Stimulated activated CD4-positive, alpha-beta T cell treated with anti-CD3 and anti-CD28 coated beads, TNF-alpha, amount 100 ng/mL, for 1 hour (primary cell): ENCODE measurements around the gene ZNF280C.
"Not testable (repeated sequence)": the region's sequence is repeated elsewhere in the genome, so short reads cannot be mapped to it uniquely, and the experiment has no call there.

Experiments used
- DNase-seq, 3 donors: peaks; one replicate each; pipeline ENCODE4 v3.0.0-alpha.2; 2020; ENCODE audit warnings: low read depth in 3 of 3, low spot score in 1 of 3

ZNF280C gene, protein sequence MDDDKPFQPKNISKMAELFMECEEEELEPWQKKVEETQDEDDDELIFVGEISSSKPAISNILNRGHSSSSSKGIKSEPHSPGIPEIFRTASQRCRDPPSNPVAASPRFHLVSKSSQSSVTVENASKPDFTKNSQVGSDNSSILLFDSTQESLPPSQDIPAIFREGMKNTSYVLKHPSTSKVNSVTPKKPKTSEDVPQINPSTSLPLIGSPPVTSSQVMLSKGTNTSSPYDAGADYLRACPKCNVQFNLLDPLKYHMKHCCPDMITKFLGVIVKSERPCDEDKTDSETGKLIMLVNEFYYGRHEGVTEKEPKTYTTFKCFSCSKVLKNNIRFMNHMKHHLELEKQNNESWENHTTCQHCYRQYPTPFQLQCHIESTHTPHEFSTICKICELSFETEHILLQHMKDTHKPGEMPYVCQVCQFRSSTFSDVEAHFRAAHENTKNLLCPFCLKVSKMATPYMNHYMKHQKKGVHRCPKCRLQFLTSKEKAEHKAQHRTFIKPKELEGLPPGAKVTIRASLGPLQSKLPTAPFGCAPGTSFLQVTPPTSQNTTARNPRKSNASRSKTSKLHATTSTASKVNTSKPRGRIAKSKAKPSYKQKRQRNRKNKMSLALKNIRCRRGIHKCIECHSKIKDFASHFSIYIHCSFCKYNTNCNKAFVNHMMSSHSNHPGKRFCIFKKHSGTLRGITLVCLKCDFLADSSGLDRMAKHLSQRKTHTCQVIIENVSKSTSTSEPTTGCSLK

DNA sequence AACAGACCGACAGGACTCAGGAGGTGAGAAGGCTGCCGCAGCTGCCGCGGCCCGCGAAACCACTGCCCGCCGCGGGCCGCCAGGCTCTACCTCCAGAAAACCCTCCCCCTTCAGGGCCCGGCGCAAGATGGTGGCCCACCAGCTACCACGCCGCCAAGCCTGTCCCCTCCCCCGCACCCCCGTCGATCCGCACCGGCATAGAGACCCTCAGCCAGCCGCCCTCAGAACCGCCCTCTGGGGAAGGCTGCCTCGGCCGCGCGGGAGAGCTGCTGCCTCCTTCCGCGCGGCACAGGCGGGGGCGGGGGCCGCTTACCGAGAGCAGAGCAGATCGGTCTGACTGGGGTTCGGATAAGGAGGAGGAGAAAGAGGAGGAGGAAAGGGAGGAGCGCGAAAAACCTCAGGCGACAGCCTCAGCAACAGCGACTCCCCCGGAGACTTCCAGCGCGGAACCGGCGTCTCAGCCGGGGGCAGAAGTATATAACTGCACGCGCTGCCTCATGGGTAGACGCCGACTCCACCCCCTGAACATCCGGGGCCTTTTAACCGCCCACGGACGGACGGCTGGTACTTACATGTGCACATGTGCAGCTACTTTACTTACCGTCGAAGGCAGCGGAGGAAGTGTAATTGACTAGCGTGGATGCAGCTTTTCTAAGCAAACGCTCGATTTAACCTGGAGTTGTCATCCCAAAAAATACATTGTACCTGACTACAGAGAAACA is at the start of gene ZNF280C:
ZNF280C (minus strand) TSS at position 451 of the 722 bp plus-strand sequence. CDS start 8,450 bp downstream, outside the sequence.
- DNase-seq, result peak; percentile 66 to 85 (median 82)

DNA sequence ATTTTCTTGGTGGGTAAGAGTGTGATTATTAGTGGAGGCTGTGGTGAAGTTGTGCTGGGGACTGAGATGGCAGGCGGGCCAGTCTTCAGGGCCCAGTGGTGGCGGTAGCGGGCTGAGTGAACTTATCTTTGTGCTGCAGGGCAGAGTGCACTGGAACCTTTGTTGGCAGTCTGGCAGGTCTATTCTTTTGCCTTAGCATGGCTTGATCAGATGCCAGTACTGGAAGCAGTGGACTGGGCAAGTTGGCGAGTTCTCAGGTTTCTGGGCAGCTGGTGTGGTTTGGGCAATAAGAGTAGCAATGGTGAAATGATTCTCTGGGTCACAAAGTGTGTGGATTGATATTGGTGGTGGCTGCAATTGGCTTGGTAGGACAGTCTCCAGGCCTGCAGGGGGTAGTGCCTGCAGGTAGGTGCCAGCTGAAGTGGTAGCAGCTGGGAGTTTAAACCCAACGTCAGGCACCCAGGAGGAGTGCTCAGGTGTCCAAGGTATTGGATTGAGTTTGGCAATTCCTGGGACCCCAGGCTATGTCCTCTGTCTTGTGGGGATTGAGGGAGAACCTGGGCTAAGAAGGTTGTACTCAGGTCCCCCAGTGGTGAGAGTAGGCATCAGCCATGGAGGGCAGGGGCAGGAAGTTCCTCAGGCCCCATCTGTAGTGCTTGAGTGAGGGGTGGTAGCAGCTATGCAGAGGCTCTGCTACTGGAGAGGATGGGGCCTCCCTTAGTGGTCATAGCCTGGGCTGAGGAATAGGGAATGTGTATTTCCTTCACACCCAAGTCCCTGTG is 36.1 kb upstream of the ZNF280C start:
- DNase-seq, result no peak

DNA sequence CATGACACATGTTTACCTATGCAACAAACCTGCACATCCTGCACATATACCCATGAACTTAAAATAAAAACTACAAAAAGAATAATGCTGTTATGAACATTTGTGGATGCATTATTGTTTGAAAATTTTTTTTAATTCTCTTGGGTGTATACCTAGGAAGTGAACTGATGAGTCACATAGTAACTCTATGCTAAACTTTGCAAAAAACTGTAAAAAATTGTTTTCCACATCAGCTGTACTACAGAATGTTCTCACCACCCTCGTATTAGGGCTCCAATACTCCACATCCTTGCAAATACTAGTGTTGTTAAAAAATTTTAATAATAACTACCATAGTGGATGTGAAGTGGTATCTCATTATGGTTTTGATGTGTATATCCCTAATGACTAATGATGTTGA is 33.3 kb upstream of the ZNF280C start:
- no peak for DNase-seq

DNA sequence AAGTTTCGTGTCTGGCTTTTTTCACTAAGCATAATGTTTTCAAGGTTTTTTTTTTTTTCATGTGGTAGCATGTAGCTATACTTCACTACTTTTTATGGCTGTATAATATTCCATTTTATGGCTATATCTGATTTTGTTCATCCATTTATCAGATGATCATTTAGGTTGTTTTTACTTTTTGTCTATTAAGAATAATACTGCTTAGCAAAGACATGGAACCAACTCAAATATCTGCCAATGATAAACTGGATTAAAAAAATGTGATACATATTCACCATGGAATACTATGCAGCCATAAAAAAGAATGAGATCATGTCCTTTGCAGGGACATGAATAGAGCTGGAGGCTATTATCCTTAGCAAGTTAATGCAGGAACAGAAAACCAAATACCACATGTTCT is 32.7 kb upstream of the ZNF280C start:
- no peak for DNase-seq

DNA sequence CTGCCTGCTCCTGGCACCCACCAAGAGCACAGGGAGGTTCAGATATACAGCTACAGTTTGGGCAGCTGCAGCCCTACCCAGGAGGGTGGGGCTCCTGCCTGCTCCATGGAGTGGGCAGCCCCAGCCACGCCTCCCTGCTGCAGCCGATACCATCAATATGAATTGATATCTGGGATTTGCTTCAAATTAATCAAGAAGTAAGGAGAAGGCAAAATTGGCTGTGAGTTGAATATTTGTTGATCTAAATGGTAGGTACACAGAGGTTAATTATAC is 31.2 kb upstream of the ZNF280C start:
- DNase-seq, result no peak

DNA sequence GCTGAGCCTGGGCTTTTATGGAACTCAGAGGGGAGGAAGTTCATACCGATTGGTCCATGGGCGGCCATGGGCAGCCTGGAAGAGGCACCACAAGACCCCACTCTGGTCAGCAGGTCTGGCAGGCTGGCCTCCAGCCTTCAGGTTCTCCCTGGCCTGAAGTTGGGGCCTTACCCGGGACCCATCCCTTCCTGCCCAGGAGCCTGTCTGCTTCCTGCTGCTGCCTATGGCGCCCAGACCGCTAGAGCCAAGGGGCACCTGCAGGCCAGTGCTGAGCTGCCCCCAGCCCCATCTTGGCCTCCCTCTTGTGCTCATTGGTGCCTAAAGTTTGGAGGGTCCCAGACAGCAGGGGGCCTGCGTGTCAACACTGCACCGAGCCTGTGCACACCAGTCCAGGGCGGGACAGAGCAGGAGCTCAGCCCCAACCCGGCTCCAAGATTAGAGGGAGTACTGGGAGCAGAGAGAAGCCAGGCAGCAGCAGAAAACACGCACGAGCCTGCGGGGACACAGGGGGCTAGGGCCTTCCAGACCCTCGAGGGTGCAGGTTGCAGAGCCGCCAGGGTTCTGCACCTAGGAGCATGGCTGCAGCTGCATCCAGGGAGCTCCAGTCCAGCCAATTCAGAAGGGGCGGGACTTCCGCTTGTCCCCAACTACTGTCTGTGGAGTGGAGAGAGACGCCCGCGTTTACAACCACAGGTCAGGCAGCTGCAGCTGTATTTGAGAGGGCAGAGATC is 30.7 kb upstream of the ZNF280C start:
- no peak for DNase-seq

DNA sequence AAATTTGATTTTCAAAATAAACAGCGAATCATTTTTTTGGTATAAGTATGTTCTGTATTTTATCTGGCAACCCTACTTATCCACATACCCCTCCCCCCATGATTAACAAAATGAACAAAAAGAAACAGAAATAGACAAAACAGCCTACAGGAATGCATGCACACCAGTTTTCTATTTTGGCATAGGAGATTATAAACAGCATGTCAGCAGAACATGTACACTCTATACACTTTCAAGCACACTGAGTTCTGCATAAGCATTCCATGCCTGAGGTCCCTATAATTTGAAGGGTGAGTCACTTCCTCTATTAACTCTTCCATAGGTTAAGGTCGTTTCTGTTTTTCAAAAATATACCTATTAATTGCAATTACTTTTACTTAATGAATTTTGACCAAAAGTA is 28.0 kb upstream of the ZNF280C start:
- no peak for DNase-seq

DNA sequence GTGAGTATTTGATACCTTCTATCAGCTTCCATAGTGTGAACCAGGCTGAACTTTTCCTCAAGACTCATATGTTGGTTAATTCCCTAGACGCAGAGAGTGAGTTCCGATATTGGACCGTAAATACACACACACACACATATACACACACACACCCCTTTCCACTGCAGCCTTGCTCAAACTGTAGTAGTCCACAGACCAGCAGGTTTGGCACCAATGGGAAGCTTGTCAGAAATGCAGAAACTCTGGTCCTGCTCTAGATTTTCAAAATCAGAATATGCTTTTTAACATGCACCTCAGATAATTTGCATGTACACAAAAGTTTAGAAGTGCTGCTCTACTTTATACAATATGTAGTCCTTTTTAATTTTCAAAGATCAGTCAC is 27.6 kb upstream of the ZNF280C start:
- DNase-seq, result no peak

DNA sequence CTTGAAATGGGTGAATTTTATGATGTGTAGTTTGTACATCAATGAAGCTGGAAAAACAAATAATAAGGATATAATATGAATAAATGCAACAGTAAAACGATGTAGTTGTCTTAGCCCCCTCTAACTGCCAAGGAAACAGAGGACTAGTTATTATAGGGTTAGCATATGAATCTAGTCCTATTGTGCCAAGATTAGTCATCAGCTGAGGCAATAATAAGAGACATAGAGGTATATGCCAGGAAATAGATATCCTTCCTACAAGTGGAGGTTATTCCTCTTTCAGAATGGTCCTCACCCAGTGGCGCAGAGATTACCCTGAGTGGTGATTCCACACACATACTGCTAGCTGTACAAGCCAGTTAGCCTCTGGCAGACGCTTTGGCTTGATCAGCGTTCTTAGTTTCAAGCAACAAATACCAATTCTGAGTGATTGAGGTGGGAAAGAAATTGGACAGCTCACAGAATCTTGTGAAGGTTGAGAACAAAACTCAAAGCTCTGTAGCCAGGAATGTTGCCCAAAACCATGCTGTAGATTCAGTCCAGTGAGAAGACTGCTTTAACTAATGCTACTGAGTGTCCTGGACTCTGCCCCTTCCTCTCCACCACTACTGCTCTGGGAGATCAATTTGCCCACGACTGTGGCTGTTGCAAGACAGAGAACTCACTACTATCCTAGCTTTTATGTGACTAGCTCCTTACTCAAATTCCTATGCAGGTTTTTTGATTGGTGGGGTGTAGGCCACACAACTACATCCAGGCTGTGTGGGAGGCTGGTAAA is 27.0 kb upstream of the ZNF280C start:
- DNase-seq, result no peak

DNA sequence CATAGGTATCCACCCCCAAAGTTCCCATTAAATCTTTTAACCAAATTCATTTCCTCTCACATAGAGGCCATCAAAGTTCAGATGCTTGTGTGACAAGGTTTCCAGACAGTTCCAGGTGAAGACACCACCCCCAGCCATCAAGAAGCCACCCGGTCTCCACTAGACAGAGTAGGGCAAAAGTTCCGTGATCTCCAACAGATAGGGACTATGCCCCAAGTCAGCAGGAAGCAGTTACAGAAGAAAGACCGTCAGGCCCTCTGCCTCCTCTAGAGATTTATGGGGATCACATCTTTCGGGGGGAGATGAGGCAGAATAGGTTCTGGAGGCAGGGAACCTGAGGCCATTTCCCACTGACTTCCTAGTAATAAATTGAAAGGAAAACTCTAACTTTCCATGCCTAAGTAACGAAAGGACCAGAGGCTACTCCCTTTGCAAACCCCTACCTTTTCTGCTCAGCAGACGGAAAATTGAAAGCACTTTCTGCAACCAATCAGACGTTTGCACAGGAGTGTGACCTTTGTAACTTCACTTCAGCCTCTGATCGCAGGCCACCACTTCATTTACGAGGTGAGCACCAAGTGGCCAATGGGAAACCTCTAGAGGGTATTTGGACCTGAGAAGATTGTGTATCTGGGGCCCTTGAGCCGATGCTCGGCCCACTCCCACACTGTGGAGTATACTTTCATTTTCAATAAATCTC is 18.5 kb upstream of the ZNF280C start:
- DNase-seq, result no peak

DNA sequence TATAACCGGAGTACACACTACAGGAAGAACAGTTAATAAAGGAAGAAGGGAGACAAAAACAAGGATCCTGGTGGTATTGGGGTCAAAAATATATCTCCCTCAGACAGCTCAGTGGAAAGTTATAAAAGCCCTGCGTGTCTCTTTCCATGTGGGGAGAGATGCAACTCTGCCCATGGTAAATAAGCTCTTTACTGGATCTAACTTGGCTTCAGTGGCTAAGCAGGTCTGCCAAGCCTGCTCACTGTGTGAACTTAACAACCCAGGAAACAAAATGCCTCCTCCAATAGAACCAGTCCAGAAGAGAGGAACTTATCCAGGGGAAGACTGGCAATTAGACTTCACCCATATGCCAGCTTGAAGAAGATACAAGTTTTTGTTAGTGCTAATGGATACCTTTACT is 17.0 kb upstream of the ZNF280C start:
- DNase-seq, result no peak

DNA sequence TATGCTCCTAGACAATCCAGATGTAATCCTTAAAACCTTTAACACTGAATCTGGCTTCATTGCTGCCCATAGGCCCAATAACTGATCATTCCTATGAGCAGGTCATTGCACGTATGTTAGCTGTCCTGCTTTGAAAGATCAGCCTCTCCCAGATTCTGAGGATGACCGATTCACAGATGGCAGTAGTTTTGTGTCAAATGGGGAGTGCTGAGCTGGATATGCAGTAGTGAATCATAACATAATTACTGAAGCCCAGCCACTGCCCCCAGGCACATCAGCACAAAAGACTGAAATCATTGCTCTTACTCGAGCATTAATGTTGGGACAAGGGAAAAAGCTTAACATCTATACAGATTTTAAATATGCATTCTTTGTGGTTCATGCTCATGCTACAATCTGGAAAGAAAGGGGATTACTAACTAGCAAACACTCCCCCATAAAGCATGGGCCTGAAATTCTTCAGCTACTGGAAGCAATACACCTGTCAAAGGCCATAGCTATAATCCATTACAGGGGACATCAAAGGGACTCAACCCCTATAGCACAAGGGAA is 16.4 kb upstream of the ZNF280C start:
- DNase-seq, result no peak

DNA sequence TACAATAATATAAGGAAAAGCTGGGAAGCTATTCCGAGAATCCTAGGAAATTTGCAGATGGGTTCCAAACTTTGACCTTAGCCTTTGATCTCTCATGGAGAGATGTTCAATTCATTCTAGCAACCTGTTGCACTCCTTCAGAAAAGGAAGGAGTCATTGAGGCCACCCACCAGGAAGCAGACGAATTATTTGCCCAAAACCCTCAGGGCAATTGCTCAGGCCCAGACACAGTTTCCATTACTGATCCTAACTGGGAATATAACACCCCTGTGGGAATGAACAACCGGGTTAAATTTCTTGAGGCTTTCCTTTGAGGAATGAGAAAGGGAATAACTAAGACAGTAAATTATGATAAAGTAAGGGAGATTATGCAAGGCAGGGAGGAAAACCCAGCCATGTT is 13.5 kb upstream of the ZNF280C start:
- DNase-seq, result no peak

DNA sequence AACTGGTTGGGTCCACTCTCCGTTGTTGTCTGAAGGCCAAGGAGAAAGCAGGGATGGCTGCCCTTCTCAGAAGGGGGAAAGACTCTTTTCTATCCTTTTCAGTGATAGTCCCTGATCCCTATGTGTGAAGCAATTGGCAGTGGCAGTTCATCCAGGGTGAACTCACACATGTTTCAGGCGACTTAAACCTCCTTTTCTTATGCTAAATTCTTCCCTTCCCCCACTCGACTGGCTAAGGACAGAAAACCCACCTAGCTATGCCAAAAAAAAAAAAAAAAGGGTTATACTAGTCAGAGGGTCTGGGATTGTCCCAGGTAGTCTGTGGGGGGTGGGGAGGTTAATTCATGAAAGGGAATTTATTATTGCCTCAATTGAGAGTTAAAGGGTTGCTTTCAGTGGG is 12.2 kb upstream of the ZNF280C start:
- no peak for DNase-seq

DNA sequence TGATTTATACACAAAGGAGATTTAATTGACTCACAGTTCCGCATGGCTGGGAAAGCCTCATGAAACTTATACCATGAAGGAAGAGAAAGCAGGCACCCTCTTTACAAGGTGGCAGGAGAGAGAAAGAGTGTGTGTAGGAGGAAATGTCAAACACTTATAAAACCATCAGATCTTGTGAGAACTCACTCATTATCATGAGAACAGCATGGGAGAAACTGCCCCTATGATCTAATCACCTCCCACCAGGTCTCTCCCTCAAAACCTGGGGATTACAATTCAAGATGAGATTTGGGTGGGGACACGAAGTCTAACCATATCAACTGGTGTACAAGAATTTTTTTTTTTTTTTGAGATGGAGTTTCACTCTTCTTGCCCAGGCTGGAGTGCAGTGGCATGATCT is 3.6 kb upstream of the ZNF280C start:
- DNase-seq, result not testable (repeated sequence)

DNA sequence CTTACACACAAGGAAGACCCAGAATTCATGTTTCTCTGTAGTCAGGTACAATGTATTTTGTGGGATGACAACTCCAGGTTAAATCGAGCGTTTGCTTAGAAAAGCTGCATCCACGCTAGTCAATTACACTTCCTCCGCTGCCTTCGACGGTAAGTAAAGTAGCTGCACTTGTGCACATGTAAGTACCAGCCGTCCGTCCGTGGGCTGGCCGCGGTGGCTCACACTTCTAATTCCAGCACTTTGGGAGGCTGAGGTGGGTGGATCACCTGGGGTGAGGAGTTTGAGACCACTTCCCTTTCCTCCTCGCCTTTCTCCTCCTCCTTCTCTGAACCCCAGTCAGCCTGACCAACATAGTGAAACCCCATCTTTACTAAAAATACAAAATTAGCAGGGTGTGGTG is 692 bp upstream of the ZNF280C start:
- not testable (repeated sequence) for DNase-seq

DNA sequence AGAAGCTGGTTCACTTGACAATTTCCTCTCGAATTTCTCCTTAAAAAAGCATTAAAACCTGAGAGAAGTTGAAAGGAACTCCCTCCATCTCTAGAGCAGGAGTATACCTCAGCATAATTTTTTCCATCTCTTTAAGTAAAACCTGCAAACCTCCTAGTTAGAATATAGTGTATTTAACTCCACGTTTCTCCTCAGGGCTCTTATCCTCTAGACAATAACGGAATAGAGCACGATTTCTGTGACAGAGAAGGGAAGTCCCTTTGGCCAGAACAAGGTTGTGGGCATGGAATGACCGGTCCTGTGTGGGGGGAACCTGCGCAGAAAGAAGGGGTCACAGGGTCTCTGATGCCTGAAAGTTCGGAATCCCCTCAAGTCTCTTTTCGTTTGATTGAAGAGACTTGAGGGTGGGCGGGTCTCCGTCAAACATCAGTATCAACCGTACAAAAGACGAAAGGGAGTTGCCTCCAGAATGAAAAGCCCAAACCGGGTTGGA is 697 bp downstream of the ZNF280C start:
- DNase-seq, result no peak

DNA sequence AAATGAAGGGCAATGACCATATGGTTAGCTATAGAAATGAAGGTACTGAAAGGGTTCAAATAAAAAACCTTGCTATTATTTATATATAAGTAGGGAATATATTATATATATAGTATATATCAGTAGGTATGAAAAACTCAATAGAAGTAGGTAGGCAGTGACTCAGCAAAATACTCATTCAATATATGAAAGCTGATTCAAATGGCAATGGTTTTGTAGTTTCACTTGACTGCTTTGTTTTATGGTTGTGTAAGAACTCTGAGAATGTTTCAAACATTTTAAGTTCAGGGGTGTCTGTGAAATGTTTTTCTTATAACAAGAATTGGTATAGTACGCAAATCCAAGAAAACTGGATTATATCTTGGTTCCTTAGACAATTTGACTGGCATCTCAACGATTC is 4.1 kb downstream of the ZNF280C start:
- no peak for DNase-seq

DNA sequence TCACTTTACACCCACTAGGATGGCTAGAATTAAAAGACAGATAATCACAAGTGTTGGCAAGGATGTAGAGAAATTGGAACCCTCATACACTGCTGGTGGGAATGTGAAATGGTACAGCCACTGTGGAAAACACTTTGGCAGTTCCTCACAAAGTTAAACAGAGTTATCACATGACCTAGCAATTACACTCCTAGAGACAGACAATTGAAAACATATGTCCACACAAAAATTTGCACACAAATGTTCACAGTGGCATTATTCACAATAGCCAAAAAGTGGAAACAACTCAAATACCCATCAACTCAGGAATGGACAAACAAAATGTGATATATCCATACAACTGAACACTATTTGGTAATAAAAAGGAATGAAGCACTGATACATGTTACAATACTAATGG is 5.7 kb downstream of the ZNF280C start:
- no peak for DNase-seq
